H9 (cell line): ENCODE measurements around the gene PNPLA1. TPM values are rescaled to one million over a fixed set of nuclear protein-coding genes. Genes with fewer than 3 reads are reported as not detected.

Source experiments
- DNase-seq: peaks from one replicate; pipeline ENCODE4 v3.0.0-alpha.2; 2017
- H2AFZ ChIP-seq: one replicate; pipeline ENCODE4 v1.6.1; 2013; ENCODE audit warnings: mild to moderate bottlenecking, low read length, control low read depth, moderate library complexity
- H2AK5ac ChIP-seq: 2 replicates; pipeline ENCODE4 v1.6.1; 2013; ENCODE audit warnings: low read length, control low read depth, mixed read lengths; ENCODE audit not compliant: insufficient read length
- H2BK120ac ChIP-seq: one replicate; pipeline ENCODE4 v1.6.1; 2013; ENCODE audit warnings: low read depth, mild to moderate bottlenecking, low read length, control low read depth, inconsistent platforms; ENCODE audit not compliant: poor library complexity, severe bottlenecking
- H2BK12ac ChIP-seq: 2 replicates; pipeline ENCODE4 v1.6.1; 2013; ENCODE audit warnings: low read length, control low read depth, mixed read lengths, low read depth; ENCODE audit not compliant: insufficient read length
- H2BK15ac ChIP-seq: 2 replicates; pipeline ENCODE4 v1.6.1; 2013; ENCODE audit warnings: low read depth, low read length, control low read depth
- H2BK20ac ChIP-seq: one replicate; pipeline ENCODE4 v1.6.1; 2013; ENCODE audit warnings: low read depth, mild to moderate bottlenecking, low read length, control low read depth, inconsistent platforms; ENCODE audit not compliant: poor library complexity, severe bottlenecking
- H2BK5ac ChIP-seq: 2 replicates; pipeline ENCODE4 v1.6.1; 2013; ENCODE audit warnings: low read length, control low read depth, mixed read lengths; ENCODE audit not compliant: insufficient read length
- H3K14ac ChIP-seq: 2 replicates; pipeline ENCODE4 v1.6.1; 2013; ENCODE audit warnings: low read length, control low read depth; ENCODE audit not compliant: insufficient read depth
- H3K18ac ChIP-seq: 2 replicates; pipeline ENCODE4 v1.6.1; 2013; ENCODE audit warnings: low read depth, mild to moderate bottlenecking, mixed read lengths, low read length, control low read depth; ENCODE audit not compliant: insufficient read length
- H3K23ac ChIP-seq: 2 replicates; pipeline ENCODE4 v1.6.1; 2013; ENCODE audit warnings: low read length, control low read depth, mixed read lengths, low read depth; ENCODE audit not compliant: insufficient read length
- H3K23me2 ChIP-seq: 2 replicates; pipeline ENCODE4 v1.6.1; 2013; ENCODE audit warnings: low read depth, mild to moderate bottlenecking, mixed read lengths, low read length, control low read depth; ENCODE audit not compliant: insufficient read length, poor library complexity, severe bottlenecking
- H3K27ac ChIP-seq: 2 replicates; pipeline ENCODE4 v1.5.1; 2013; ENCODE audit warnings: low read length, control low read depth, mixed read lengths, low read depth; ENCODE audit not compliant: insufficient read length
- H3K27me3 ChIP-seq: 2 replicates; pipeline ENCODE4 v1.6.1; 2013; ENCODE audit warnings: low read length, control low read depth, inconsistent platforms; ENCODE audit not compliant: insufficient read depth
- H3K4ac ChIP-seq: 2 replicates; pipeline ENCODE4 v1.6.1; 2013; ENCODE audit warnings: low read depth, mild to moderate bottlenecking, control low read depth, inconsistent platforms, low read length, moderate library complexity
- H3K4me1 ChIP-seq: 2 replicates; pipeline ENCODE4 v1.6.1; 2013; ENCODE audit warnings: low read length, control low read depth, inconsistent platforms; ENCODE audit not compliant: insufficient read depth
- H3K4me2 ChIP-seq: 2 replicates; pipeline ENCODE4 v1.6.1; 2013; ENCODE audit warnings: low read length, control low read depth, mixed read lengths; ENCODE audit not compliant: insufficient read length, insufficient read depth
- H3K56ac ChIP-seq: 2 replicates; pipeline ENCODE4 v1.6.1; 2013; ENCODE audit warnings: low read depth, mild to moderate bottlenecking, mixed read lengths, low read length, control low read depth; ENCODE audit not compliant: insufficient read length
- H3K79me1 ChIP-seq: 2 replicates; pipeline ENCODE4 v1.6.1; 2013; ENCODE audit warnings: low read depth, mild to moderate bottlenecking, moderate library complexity, low read length, control low read depth, inconsistent platforms; ENCODE audit not compliant: insufficient read depth, poor library complexity, severe bottlenecking
- H3K79me2 ChIP-seq: 2 replicates; pipeline ENCODE4 v1.6.1; 2013; ENCODE audit warnings: low read length, control low read depth, inconsistent platforms; ENCODE audit not compliant: insufficient read depth
- H3K9ac ChIP-seq: 2 replicates; pipeline ENCODE4 v1.6.1; 2013; ENCODE audit warnings: low read length, control low read depth, mixed read lengths; ENCODE audit not compliant: insufficient read length; ENCODE audit errors: extremely low read depth
- H3K9me3 ChIP-seq: one replicate; pipeline ENCODE4 v1.6.1; 2013; ENCODE audit warnings: low read depth, low read length, inconsistent platforms; ENCODE audit not compliant: control insufficient read depth
- H3T11ph ChIP-seq: one replicate; pipeline ENCODE4 v1.6.1; 2013; ENCODE audit warnings: mild to moderate bottlenecking, low read length, control low read depth, inconsistent platforms
- H4K20me1 ChIP-seq: one replicate; pipeline ENCODE4 v1.6.1; 2013; ENCODE audit not compliant: control insufficient read depth, insufficient read length, insufficient read depth
- H4K5ac ChIP-seq: 2 replicates; pipeline ENCODE4 v1.6.1; 2013; ENCODE audit warnings: low read depth, mild to moderate bottlenecking, mixed read lengths, low read length, control low read depth; ENCODE audit not compliant: insufficient read length
- H4K8ac ChIP-seq: replicated peaks from 2 replicates; pipeline ENCODE4 v1.6.1; 2013; ENCODE audit warnings: low read length, control low read depth, mixed read lengths, low read depth; ENCODE audit not compliant: insufficient read length
- H4K91ac ChIP-seq: 2 replicates; pipeline ENCODE4 v1.6.1; 2013; ENCODE audit warnings: low read depth, mild to moderate bottlenecking, moderate library complexity, mixed read lengths, low read length, control low read depth; ENCODE audit not compliant: insufficient read length
- H3K27ac Mint-ChIP-seq, 3 experiments: 2 replicates in 2 of 3; 3 replicates in 1 of 3; pipeline ENCODE4 v1.8.0; 2020 to 2021; ENCODE audit warnings: mixed read lengths in 3 of 3, mild to moderate bottlenecking in 1 of 3, moderate library complexity in 1 of 3
- H3K27me3 Mint-ChIP-seq: 2 replicates; pipeline ENCODE4 v1.8.0; 2021; ENCODE audit warnings: low read depth, mild to moderate bottlenecking, moderate library complexity, mixed read lengths
- H3K36me3 Mint-ChIP-seq, 3 experiments: 2 replicates in 2 of 3; 3 replicates in 1 of 3; pipeline ENCODE4 v1.8.0; 2020 to 2021; ENCODE audit warnings: low read depth in 3 of 3, mixed read lengths in 3 of 3; ENCODE audit not compliant: insufficient read depth in 1 of 3
- H3K4me1 Mint-ChIP-seq, 2 experiments: 2 replicates each; pipeline ENCODE4 v1.8.0; 2020; ENCODE audit warnings: mixed read lengths in 2 of 2
- H3K4me3 Mint-ChIP-seq, 2 experiments: 2 replicates in 1 of 2; 3 replicates in 1 of 2; pipeline ENCODE4 v1.8.0; 2020 to 2021; ENCODE audit warnings: mild to moderate bottlenecking in 2 of 2, mixed read lengths in 2 of 2, moderate library complexity in 1 of 2
- H3K9me3 Mint-ChIP-seq, 2 experiments: 2 replicates in 1 of 2; 3 replicates in 1 of 2; pipeline ENCODE4 v1.8.0; 2020; ENCODE audit warnings: mild to moderate bottlenecking in 2 of 2, mixed read lengths in 2 of 2, moderate library complexity in 1 of 2
- CTCF ChIP-seq: fragments of 200-600 bp; sonication (generic); conservative IDR thresholded peaks from 3 replicates; pipeline ENCODE4 v1.8.0; 2021; ENCODE audit warnings: antibody characterized with exemption, mild to moderate bottlenecking
- WGBS: extraction: QIAGEN DNeasy Blood & Tissue Kit; methylation state at CpG from one replicate; pipeline ENCODE4 v1.1.7; 2013; ENCODE audit warnings: missing lambda C conversion rate, low lambda C conversion rate, mixed read lengths; ENCODE audit not compliant: insufficient read length; ENCODE audit errors: extremely low coverage; 5-methylcytosine and 5-hydroxymethylcytosine counted together
- total RNA-seq: library from RNA; stranded (reverse); gene quantifications from 2 replicates; pipeline ENCODE4 v1.2.1, GENCODE V29; 2021

Gene PNPLA1
- total RNA-seq, 1 experiment from 2014 or later = 0.09 TPM

DNA sequence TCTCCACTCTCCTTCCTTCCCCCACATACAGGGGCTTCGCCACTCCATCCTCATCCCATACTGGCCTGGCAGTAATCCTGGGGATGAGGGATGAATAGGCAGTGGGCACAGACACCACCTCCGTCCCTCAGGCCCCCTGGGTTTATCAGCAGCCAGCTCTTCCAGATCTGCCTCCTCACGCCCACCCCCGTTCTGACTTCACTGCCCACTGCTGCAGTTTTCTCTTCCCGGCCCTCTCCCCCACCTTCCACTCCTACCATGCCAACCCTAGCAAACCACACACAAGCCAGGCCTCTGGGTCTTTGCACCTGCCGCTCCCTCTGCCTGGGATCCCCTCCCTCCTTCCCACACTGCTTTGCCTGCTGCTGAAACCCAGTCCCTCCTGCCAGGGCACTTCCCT, 22.3 kb downstream of the PNPLA1 start:
- H4K20me1 ChIP-seq = no peaks in the 10 kb centered on the region
- H3K9me3 ChIP-seq = no peaks in the 10 kb centered on the region
- H3K36me3 Mint-ChIP-seq = no peaks in the 10 kb centered on the region; a peak in 1 of 7 replicates
- H3K4me1 Mint-ChIP-seq = peaks cover 10 to 16% of the 10 kb centered on the region in 2 experiments
- no peak overlapping the region for H3K27ac ChIP-seq
- no peak overlapping the region for H2BK15ac ChIP-seq
- no peak overlapping the region; the same call in 1 of the 2 replicates for H3K14ac ChIP-seq
- H3K27ac Mint-ChIP-seq = no peak overlapping the region
- no peak for DNase-seq
- H3K79me2 ChIP-seq = no peaks in the 10 kb centered on the region
- H4K8ac ChIP-seq = no peak overlapping the region
- no peak overlapping the region for H3T11ph ChIP-seq
- no peak overlapping the region for H2BK5ac ChIP-seq
- no peak overlapping the region for H3K4me3 Mint-ChIP-seq
- no peaks in the 10 kb centered on the region for H3K27me3 Mint-ChIP-seq
- H3K4me1 ChIP-seq = no peaks in the 10 kb centered on the region
- no peaks in the 10 kb centered on the region for H3K79me1 ChIP-seq
- no peaks in the 10 kb centered on the region for H3K27me3 ChIP-seq
- H3K4me2 ChIP-seq = no peak overlapping the region
- H2AFZ ChIP-seq = no peak overlapping the region
- no peak overlapping the region for H3K23ac ChIP-seq
- no peak overlapping the region for H4K91ac ChIP-seq
- no peak overlapping the region for H2AK5ac ChIP-seq
- H3K56ac ChIP-seq = no peak overlapping the region
- no peaks in the 10 kb centered on the region for H3K9me3 Mint-ChIP-seq
- no peak for TF ChIP-seq CTCF
- no peaks in the 10 kb centered on the region for H3K23me2 ChIP-seq
- H4K5ac ChIP-seq = no peak overlapping the region
- no peak overlapping the region for H2BK12ac ChIP-seq
- no peak overlapping the region for H3K18ac ChIP-seq
- WGBS = no CpG with 5 or more reads among the region's 6 CpGs
- H2BK20ac ChIP-seq = no peak overlapping the region
- H3K9ac ChIP-seq = no peak overlapping the region
- H3K4ac ChIP-seq = no peak overlapping the region
- no peak overlapping the region for H2BK120ac ChIP-seq
